Aorta (tissue), 5 donors: Measurements from ENCODE around the gene MARCHF5. TPM values are rescaled to one million over a fixed set of nuclear protein-coding genes. Genes with fewer than 3 reads are reported as not detected.

ENCODE experiments used
- ATAC-seq: fragments of 200-7000 bp; cut with Tn5 transposase; one replicate; pipeline ENCODE4 v1.9.1; 2022; ENCODE audit warnings: moderate library complexity; ENCODE audit not compliant: low FRiP score
- DNase-seq, 2 donors: peaks; one replicate each; pipeline ENCODE4 v3.0.0-alpha.2; 2020
- H3K27ac ChIP-seq, 2 donors: one replicate each; pipeline ENCODE4 v1.5.1; 2013; ENCODE audit warnings: low read length in 2 of 2, mild to moderate bottlenecking in 2 of 2, moderate library complexity in 2 of 2, control low read depth in 1 of 2, inconsistent platforms in 1 of 2, low read depth in 1 of 2
- H3K27me3 ChIP-seq, 2 donors: one replicate each; pipeline ENCODE4 v1.6.1; 2013; ENCODE audit warnings: control low read depth in 1 of 2, low read length in 1 of 2, mild to moderate bottlenecking in 1 of 2, moderate library complexity in 1 of 2; ENCODE audit not compliant: insufficient read depth in 2 of 2, control insufficient read depth in 1 of 2
- H3K36me3 ChIP-seq, 2 donors: one replicate each; pipeline ENCODE4 v1.6.1; 2013; ENCODE audit warnings: control low read depth in 1 of 2, low read length in 1 of 2, mild to moderate bottlenecking in 1 of 2; ENCODE audit not compliant: insufficient read depth in 2 of 2, control insufficient read depth in 1 of 2
- H3K4me1 ChIP-seq, 2 donors: one replicate each; pipeline ENCODE4 v1.6.1; 2013; ENCODE audit warnings: low read length in 2 of 2, control low read depth in 1 of 2, mild to moderate bottlenecking in 1 of 2, moderate library complexity in 1 of 2; ENCODE audit not compliant: insufficient read depth in 2 of 2, control insufficient read depth in 1 of 2
- H3K4me3 ChIP-seq, 2 donors: one replicate each; pipeline ENCODE4 v1.5.1; 2013; ENCODE audit warnings: low read length in 2 of 2, control low read depth in 1 of 2, mild to moderate bottlenecking in 1 of 2
- H3K9me3 ChIP-seq: one replicate; pipeline ENCODE4 v1.6.1; 2013; ENCODE audit warnings: mild to moderate bottlenecking, low read length; ENCODE audit not compliant: control insufficient read depth
- WGBS, 2 donors: extraction: QIAGEN DNeasy Blood & Tissue Kit; methylation state at CpG; one replicate each; pipeline ENCODE4 v1.1.7; 2013; 5-methylcytosine and 5-hydroxymethylcytosine counted together
- intact Hi-C, 2 donors: fragments of 100-400 bp; cut with DNase I; formaldehyde crosslinking; loops; one replicate each; pipeline versions ENCODE4 v1.14.2 to v1.15.0; 2022
- polyA plus RNA-seq, 2 donors: library from polyadenylated mRNA; stranded (reverse); fragments of 200-250 nt; gene quantifications; one replicate each; pipeline ENCODE4 v1.2.3, GENCODE V29; 2013
- total RNA-seq, 2 donors: library from RNA; stranded (reverse); fragmentation: NEBNext Ultra II Directional; extraction: Animal tissue kit (Norgen Biotek cat#: 25700); gene quantifications; one replicate each; pipeline ENCODE4 v1.2.1, GENCODE V29; 2021
- donor health status: healthy with polysubstance abuse.
- donor health status: Bipolar disorder and iron deficiency.
- donor health status: DM: no; HTN: no; CAD: no.
- donor health status: DM: no; HTN: no; CAD: no.
- donor health status: DM: yes; HTN: yes; CAD: no.

MARCHF5 gene
- total and polyA plus RNA-seq, 4 donors = 15.0 to 43.0 (median 29.6) TPM

GRCh38 chr10:92350411-92350810, 59.4 kb downstream of the MARCHF5 start:
- no peaks in the 10 kb centered on the region for H3K9me3 ChIP-seq
- intact Hi-C loops = no loop called here
- H3K36me3 ChIP-seq = peaks cover 3% of the 10 kb centered on the region in 2 donors

GRCh38 chr10:92354587-92354986, 63.6 kb downstream of the MARCHF5 start:
- Histone ChIP-seq H3K27ac (no peak overlapping the region), H3K4me1 (no peaks in the 10 kb centered on the region), H3K27me3 (no peaks in the 10 kb centered on the region), H3K36me3 (peaks cover 3% of the 10 kb centered on the region in 2 donors), H3K4me3 (no peak overlapping the region), H3K9me3 (no peaks in the 10 kb centered on the region)
- intact Hi-C loops = no loop called here
- 51 to 55% methylated on average over 4 of the region's 4 CpGs for WGBS, 2 donors
- ATAC-seq (no peak), DNase-seq (no peak)

More at GRCh38 chr10:92350411-92350810, 59.4 kb downstream of the MARCHF5 start:
- 83 to 90% methylated on average over 4 of the region's 4 CpGs for WGBS, 2 donors
- Histone ChIP-seq H3K27me3 (no peaks in the 10 kb centered on the region), H3K4me3 (no peak overlapping the region), H3K4me1 (no peaks in the 10 kb centered on the region), H3K27ac (no peak overlapping the region)
- DNase-seq = no peak
- ATAC-seq = no peak

- ATAC-seq = no peak
- no peaks in the 10 kb centered on the region for H3K36me3 ChIP-seq
- WGBS, 2 donors = 88 to 93% methylated on average over 7 of the region's 7 CpGs
- no peaks in the 10 kb centered on the region for H3K27me3 ChIP-seq
- intact Hi-C loops = no loop called here
- H3K4me3 ChIP-seq = no peak overlapping the region
- no peak for DNase-seq
- H3K27ac ChIP-seq = no peak overlapping the region
- no peaks in the 10 kb centered on the region for H3K4me1 ChIP-seq
- H3K9me3 ChIP-seq = no peaks in the 10 kb centered on the region
These were observed 65.1 kb downstream of the MARCHF5 start for GRCh38 chr10:92356041-92356440.

GRCh38 chr10:92363498-92363897, 72.5 kb downstream of the MARCHF5 start:
- no peaks in the 10 kb centered on the region for H3K9me3 ChIP-seq
- no peak overlapping the region for H3K4me3 ChIP-seq
- DNase-seq (no peak), ATAC-seq (no peak)
- no peaks in the 10 kb centered on the region for H3K4me1 ChIP-seq
- intact Hi-C loops = no loop called here
- H3K36me3 ChIP-seq = no peaks in the 10 kb centered on the region
- H3K27ac ChIP-seq = no peak overlapping the region
- no peaks in the 10 kb centered on the region for H3K27me3 ChIP-seq
- 93 to 95% methylated on average over 4 of the region's 4 CpGs for WGBS, 2 donors

- ATAC-seq = no peak
- 79 to 82% methylated on average over 5 of the region's 5 CpGs for WGBS, 2 donors
- no peak for DNase-seq
- intact Hi-C loops = no loop called here
- H3K9me3 ChIP-seq = no peaks in the 10 kb centered on the region
- no peaks in the 10 kb centered on the region for H3K4me1 ChIP-seq
- no peak overlapping the region for H3K4me3 ChIP-seq
- H3K36me3 ChIP-seq = no peaks in the 10 kb centered on the region
- no peak overlapping the region for H3K27ac ChIP-seq
- H3K27me3 ChIP-seq = no peaks in the 10 kb centered on the region
These were observed 75.5 kb downstream of the MARCHF5 start for GRCh38 chr10:92366412-92367021.

GRCh38 chr10:92377962-92378361, 87.0 kb downstream of the MARCHF5 start:
- Histone ChIP-seq H3K27ac (no peak overlapping the region), H3K4me1 (no peaks in the 10 kb centered on the region), H3K36me3 (no peaks in the 10 kb centered on the region), H3K9me3 (no peaks in the 10 kb centered on the region), H3K4me3 (no peak overlapping the region), H3K27me3 (peaks cover 0 to 3% of the 10 kb centered on the region in 2 donors)
- intact Hi-C loops = no loop called here
- 56 to 58% methylated on average over 4 of the region's 4 CpGs for WGBS, 2 donors
- DNase-seq = no peak
- ATAC-seq = no peak

- intact Hi-C loops = no loop called here
- 45 to 47% methylated on average over 7 of the region's 7 CpGs for WGBS, 2 donors
- no peak for DNase-seq
These were observed 90.6 kb downstream of the MARCHF5 start for GRCh38 chr10:92381543-92381954.

GRCh38 chr10:92382631-92383030, 91.7 kb downstream of the MARCHF5 start:
- Histone ChIP-seq H3K4me1 (no peaks in the 10 kb centered on the region), H3K27me3 (peaks cover 0 to 3% of the 10 kb centered on the region in 2 donors), H3K9me3 (no peaks in the 10 kb centered on the region), H3K4me3 (no peak overlapping the region), H3K27ac (no peak overlapping the region), H3K36me3 (no peaks in the 10 kb centered on the region)
- 73 to 74% methylated on average over 4 of the region's 4 CpGs for WGBS, 2 donors
- no peak for ATAC-seq
- no peak for DNase-seq
- intact Hi-C loops = no loop called here

More at GRCh38 chr10:92381543-92381954, 90.6 kb downstream of the MARCHF5 start:
- Histone ChIP-seq H3K36me3 (no peaks in the 10 kb centered on the region), H3K4me3 (no peak overlapping the region), H3K9me3 (no peaks in the 10 kb centered on the region), H3K4me1 (no peaks in the 10 kb centered on the region), H3K27me3 (peaks cover 0 to 3% of the 10 kb centered on the region in 2 donors), H3K27ac (no peak overlapping the region)
- ATAC-seq = no peak

- Histone ChIP-seq H3K4me1 (no peaks in the 10 kb centered on the region), H3K4me3 (no peak overlapping the region), H3K27ac (no peak overlapping the region), H3K36me3 (no peaks in the 10 kb centered on the region), H3K9me3 (no peaks in the 10 kb centered on the region), H3K27me3 (peaks cover 0 to 3% of the 10 kb centered on the region in 2 donors)
- intact Hi-C loops = no loop called here
- WGBS, 2 donors = 86 to 88% methylated on average over 2 of the region's 2 CpGs
- no peak for ATAC-seq
- DNase-seq = no peak
These were observed 93.8 kb downstream of the MARCHF5 start for GRCh38 chr10:92384741-92385140.
